ENCODE measurements around the gene SARDH.

DNA sequence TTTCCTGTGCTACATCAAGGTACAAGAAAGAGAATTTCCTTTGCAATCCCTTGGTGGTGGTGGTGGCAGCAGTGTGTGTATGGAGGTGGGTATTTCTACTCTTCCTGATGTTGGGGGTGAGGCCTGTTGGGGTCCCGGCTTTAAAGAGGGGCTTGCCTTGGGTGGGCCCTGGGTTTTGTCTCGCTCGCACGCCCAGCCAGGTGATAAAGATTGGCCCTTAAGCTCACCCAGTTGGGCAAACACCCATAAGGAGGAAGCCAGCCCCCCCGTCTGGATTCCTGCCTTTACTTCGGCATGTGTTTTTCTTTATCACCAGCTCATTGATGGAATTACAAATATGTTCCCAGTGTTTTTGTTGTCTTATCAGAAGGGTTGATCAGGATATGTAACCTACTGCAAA lies 16.0 kb upstream of the SARDH start:
- no peak for TF ChIP-seq CTCF (conservative IDR thresholded peaks at IDR 0.05 in 1 of 2, IDR thresholded peaks at IDR 0.05 in 1 of 2; ENCODE audit: low read depth in 1 of 2, low read length in 2 of 2)
- TF ChIP-seq EZH2 (IDR thresholded peaks at IDR 0.05; ENCODE audit: low read length, missing control alignments), result no peak

Measured in fibroblast of lung (primary cell).